HL-60/S4 treated with phorbol 12-myristate 13-acetate at 8.2 ng/mL for 4 days and 3 days (cell line): ENCODE measurements around the gene ETS1.

Source experiments
- in situ Hi-C: fragments of 300-500 bp; cut with MboI; formaldehyde crosslinking; loops from 2 replicates; pipeline ENCODE4 v1.15.0; 2022; ENCODE audit warnings: low sequenced_read_pairs

ETS1 gene

GRCh38 chr11:128619540-128620308 is 32.4 kb upstream of the ETS1 start:
- in situ Hi-C loops = no loop called here

- in situ Hi-C loops = no loop called here
Measured at GRCh38 chr11:128619007-128619406, 31.6 kb upstream of the ETS1 start.

DNA sequence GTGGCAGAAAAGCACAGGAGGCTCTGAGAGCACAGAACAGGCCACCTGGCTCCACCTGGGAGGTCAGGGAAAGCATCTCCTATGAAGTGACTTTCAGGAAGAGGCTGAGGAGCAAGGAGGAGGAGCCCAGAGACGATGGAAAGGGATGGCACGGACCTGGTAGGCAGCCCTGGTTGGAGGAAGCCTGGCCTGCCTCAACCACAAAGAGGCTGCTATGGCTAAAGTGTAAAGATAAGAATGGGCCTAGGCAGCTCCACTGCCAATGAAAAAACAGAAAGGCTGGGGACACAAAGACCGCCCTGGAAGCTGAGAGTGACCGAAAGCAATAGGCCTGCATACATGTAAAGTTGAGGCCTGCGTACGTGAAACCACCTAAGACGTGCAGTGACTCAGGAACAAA is 31.2 kb upstream of the ETS1 start:
- in situ Hi-C loops = no loop called here

GRCh38 chr11:128616161-128616560 is 28.8 kb upstream of the ETS1 start:
- in situ Hi-C loops = no loop called here

- in situ Hi-C loops = no loop called here
Measured at GRCh38 chr11:128615612-128616011, 28.3 kb upstream of the ETS1 start.

- in situ Hi-C loops = no loop called here
Measured at GRCh38 chr11:128615076-128615475, 27.7 kb upstream of the ETS1 start.

GRCh38 chr11:128614026-128614425 is 26.7 kb upstream of the ETS1 start:
- in situ Hi-C loops = no loop called here

DNA sequence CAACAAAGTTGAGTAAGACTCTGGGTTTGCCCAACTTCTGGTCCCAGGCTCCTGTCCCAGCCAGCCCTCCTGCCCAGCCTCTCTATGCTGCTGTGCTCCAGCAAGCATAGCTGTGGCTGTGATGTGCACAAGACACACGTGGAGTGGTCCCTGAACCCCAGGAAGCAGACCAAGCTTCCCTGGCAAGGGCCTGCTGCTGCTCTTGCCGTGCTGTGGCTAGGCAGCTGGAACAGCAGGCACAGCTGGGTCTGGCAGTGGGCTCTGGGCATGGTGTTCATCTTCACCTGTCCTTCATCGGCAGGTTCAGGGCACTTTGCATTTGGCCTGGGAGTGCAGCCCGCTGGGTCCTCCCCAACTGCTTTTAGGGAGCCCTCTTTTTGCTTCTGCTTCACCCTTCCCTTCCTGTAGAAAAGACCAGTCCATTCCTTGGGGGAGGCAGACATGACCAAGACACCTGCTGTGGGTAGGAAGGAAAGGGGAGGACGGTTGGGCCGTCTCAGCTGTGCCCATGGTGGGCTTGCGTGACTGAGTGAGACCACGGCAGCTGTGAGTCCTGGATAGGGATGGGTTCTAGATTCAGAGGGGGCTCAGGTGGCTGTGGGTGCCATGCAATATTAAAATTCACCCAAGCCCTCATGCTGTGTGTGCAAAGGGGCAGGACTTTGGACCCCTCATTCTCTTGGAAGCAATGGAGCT is 26.1 kb upstream of the ETS1 start:
- in situ Hi-C loops = no loop called here

- in situ Hi-C loops = no loop called here
Measured at GRCh38 chr11:128610721-128611617, 23.6 kb upstream of the ETS1 start.

GRCh38 chr11:128609785-128610184 is 22.4 kb upstream of the ETS1 start:
- in situ Hi-C loops = no loop called here

DNA sequence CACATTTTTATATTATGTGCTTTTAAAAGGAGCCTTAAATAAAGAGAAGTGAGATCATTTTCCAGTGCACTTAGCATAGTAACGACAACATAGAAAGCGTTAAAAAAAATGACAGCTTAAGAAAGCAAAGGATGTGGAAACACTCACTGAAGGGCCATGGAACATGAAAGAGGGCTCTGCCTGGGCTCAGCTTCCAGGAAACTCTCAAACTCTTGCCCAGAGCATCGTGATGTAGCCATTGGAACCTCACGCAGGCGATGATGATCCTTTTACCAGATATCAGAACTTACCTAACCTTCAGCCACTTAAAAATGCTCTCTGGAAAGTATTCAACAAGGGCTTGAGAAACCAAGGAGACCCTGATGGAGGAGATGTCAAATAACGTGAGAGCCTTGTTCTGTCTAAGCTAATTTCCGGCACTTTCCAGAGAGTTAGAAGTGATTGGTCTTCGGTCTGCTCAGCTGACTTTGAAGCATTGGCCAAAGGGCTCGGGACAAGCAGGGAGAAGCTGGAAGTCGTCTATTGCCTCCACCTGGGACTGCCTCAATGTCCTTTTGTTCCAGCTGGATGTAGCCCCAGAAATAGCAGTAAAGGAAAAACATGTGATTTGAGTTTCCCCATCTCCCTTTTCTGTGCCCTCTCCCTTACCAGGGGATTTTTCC is 21.5 kb upstream of the ETS1 start:
- in situ Hi-C loops = no loop called here

DNA sequence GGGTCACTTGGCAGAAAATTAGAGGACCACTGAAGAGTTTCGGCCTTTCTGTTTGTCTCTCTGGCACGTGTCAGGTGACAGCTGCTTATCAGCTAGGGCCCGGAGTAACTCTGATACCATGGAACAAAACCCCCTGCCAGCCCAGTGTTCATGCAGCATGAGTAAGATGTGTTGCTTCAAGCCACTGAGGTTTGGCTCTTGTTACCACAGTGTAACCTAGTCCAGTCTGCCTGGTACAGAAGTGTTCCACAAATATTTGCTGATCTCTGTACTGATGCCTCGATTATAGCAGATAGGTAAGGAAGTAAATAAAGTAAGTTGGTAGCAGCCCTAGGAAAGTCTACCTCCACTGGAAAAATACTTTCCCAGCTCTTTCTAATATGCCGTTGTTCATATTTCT is 20.5 kb upstream of the ETS1 start:
- in situ Hi-C loops = no loop called here

DNA sequence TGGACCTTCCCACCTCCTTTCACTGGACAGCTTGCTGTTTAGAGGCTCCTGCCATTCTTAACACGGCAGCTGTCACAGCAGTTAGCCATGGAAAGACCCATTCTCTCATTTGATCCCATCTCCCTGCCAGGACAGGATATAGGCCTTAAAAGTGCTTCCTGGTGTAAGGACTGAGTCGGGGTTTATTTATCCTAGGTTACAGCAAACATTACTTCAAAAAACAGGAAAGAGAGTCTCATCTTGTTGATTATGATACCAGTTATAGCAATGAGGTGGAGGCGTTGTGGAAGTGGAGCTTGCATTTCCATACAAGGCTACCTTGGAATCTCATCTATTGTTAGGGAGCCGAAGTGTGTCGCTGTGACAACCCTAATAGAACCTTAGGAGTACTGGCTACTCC is 17.4 kb upstream of the ETS1 start:
- in situ Hi-C loops = no loop called here

DNA sequence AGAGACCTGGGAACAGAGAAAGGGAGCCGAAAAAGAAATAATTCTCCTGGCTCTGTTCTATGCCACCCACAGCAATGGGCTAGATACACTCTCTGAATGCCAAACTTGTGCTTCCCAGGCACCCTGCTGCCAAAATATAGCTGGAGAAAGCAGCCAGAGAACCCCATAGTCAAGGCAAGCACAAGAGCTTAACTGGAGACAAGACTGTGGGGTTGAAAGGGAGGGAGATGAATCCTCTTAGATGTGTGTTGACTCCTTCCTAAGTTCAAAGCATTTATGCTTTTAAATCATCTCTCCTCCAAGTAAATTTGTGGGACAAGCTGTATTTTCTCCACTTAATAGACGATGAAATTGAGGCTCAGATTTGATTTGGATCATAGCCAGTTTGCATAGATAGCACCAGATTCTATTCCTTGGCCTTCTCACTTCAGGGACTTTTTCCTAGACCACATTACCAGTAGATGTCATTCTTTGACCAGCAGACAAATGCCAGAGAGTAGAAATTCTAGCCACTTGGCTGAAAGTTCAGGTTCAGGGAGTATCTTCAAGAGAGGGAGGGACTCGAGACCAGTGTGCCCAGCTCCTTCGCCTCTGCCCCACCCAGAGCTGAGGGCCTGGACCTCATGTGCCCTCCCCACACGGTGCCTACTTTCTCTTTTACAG is 16.5 kb upstream of the ETS1 start:
- in situ Hi-C loops = no loop called here

- in situ Hi-C loops = no loop called here
Measured at GRCh38 chr11:128603003-128603696, 15.8 kb upstream of the ETS1 start.

GRCh38 chr11:128599729-128600128 is 12.4 kb upstream of the ETS1 start:
- in situ Hi-C loops = no loop called here

- in situ Hi-C loops = no loop called here
Measured at GRCh38 chr11:128598506-128599150, 11.3 kb upstream of the ETS1 start.

- in situ Hi-C loops = no loop called here
Measured at GRCh38 chr11:128598096-128598495, 10.7 kb upstream of the ETS1 start.

DNA sequence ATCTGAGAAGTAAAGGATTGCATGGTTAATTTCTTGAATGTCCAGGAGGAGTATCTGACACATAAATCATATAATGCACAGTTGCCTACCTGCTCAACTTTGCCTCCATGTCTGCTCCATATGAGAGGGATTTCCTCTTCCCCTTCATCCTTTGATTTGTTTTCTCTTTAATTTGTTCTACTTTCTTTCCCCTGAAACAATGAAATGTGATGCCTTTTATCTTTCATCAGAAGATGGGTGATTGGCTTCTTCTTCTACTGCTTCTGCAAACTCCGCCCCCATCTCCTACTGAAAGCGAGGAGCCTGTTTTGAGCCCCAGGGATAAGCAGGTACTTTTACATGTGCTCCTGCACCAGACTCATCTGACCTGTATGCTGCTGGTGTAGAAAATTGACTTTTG is 9.9 kb upstream of the ETS1 start:
- in situ Hi-C loops = no loop called here
